SH-SY5Y (cell line): ENCODE results near the gene BCL2L13.

Source experiments
- GATA2 ChIP-seq: IDR thresholded peaks from 2 replicates; pipeline ENCODE4 v1.6.1; 2011; ENCODE audit warnings: mild to moderate bottlenecking, low read depth, low read length
- GATA3 ChIP-seq: IDR thresholded peaks from 2 replicates; pipeline ENCODE4 v1.6.1; 2011; ENCODE audit warnings: low read depth, mild to moderate bottlenecking, low read length, moderate library complexity

DNA sequence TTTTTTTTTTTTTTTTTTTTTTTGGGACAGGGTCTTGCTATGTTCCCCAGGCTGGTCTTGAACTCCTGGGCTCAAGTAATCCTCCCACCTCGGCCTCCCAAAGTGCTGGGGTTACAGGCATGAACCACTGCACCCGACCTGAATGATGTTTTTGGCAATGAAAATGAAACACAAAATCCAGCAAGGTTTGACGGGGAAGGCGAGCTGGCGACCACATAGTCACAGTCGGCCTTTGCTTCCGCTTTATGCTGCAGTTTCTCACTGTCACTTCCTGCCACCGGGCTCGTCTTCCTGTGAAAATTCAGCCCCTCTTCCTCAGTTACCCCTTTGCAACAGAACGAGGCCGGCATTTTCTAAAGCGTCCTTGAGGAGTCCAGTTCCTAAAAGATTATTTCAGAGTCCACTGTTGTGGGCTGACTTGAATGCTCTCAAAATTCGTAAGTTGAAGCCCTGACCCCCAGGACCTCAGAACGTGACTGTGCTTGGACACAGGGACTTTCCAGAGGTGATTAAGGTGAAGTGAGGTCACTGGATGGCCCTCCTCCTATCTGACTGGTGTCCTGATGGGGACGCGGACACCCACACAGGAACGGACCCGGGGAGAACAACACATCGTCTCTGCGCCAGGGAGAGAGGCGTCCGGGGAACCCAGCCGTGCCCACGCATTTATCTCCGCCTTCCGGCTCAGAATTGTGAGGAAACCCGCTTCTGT, 138.6 kb downstream of the BCL2L13 start:
- no peak for TF ChIP-seq GATA3
- TF ChIP-seq GATA2, result no peak
